ENCODE data around the gene CRIP2.

GRCh38 chr14:105427936-105428485 is 46.6 kb upstream of the CRIP2 start:
- TF ChIP-seq, protein P1, sequence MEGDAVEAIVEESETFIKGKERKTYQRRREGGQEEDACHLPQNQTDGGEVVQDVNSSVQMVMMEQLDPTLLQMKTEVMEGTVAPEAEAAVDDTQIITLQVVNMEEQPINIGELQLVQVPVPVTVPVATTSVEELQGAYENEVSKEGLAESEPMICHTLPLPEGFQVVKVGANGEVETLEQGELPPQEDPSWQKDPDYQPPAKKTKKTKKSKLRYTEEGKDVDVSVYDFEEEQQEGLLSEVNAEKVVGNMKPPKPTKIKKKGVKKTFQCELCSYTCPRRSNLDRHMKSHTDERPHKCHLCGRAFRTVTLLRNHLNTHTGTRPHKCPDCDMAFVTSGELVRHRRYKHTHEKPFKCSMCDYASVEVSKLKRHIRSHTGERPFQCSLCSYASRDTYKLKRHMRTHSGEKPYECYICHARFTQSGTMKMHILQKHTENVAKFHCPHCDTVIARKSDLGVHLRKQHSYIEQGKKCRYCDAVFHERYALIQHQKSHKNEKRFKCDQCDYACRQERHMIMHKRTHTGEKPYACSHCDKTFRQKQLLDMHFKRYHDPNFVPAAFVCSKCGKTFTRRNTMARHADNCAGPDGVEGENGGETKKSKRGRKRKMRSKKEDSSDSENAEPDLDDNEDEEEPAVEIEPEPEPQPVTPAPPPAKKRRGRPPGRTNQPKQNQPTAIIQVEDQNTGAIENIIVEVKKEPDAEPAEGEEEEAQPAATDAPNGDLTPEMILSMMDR (IDR thresholded peaks at IDR 0.05): no peak
- no peak for TF ChIP-seq POLR2A (IDR thresholded peaks at IDR 0.05)
